ENCODE data around the gene MBP.
"Not testable (repeated sequence)": the region's sequence is repeated elsewhere in the genome, so short reads cannot be mapped to it uniquely, and the experiment has no call there.

The MBP gene

GRCh38 chr18:76997951-76998808 is 134.4 kb downstream of the MBP start:
- DNase-seq = no peak

- DNase-seq = no peak
Measured at GRCh38 chr18:76996429-76996828, 136.2 kb downstream of the MBP start.

GRCh38 chr18:76995896-76996295 is 136.7 kb downstream of the MBP start:
- no peak for DNase-seq

- DNase-seq = no peak
Measured at GRCh38 chr18:76994086-76994654, 138.4 kb downstream of the MBP start.

GRCh38 chr18:76993573-76993972 is 139.0 kb downstream of the MBP start:
- no peak for DNase-seq

- DNase-seq = no peak
Measured at GRCh38 chr18:76993085-76993382, 139.5 kb downstream of the MBP start.

GRCh38 chr18:76992226-76993084 is 140.1 kb downstream of the MBP start:
- no peak for DNase-seq

GRCh38 chr18:76991021-76991688 is 141.4 kb downstream of the MBP start:
- DNase-seq = no peak

- not testable (repeated sequence) for DNase-seq
Measured at GRCh38 chr18:76990343-76991020, 142.1 kb downstream of the MBP start.

GRCh38 chr18:76989647-76990190 is 142.9 kb downstream of the MBP start:
- DNase-seq = no peak

- DNase-seq = no peak
Measured at GRCh38 chr18:76988827-76989646, 143.5 kb downstream of the MBP start.

GRCh38 chr18:76988031-76988826 is 144.4 kb downstream of the MBP start:
- DNase-seq = no peak

GRCh38 chr18:76986406-76986805 is 146.2 kb downstream of the MBP start:
- DNase-seq = no peak

- DNase-seq = peak; percentile 24
Measured at GRCh38 chr18:76985951-76986236, 146.7 kb downstream of the MBP start.

GRCh38 chr18:76985156-76985950 is 147.2 kb downstream of the MBP start:
- peak; percentile 17 for DNase-seq

- peak; percentile 22 for DNase-seq
Measured at GRCh38 chr18:76984193-76985155, 148.1 kb downstream of the MBP start.

GRCh38 chr18:76983613-76984051 is 149.0 kb downstream of the MBP start:
- no peak for DNase-seq

GRCh38 chr18:76982841-76983583 is 149.6 kb downstream of the MBP start:
- DNase-seq = peak; percentile 80
